WTC11 (cell line): ENCODE measurements around the gene PXMP2.

Source experiments
- ATF1 ChIP-seq: sonication (generic); formaldehyde crosslinking; IDR thresholded peaks from 2 replicates; pipeline ENCODE4 v1.8.1; 2023; ENCODE audit warnings: mild to moderate bottlenecking, moderate library complexity, missing genetic modification reagents
- CREB1 ChIP-seq: sonication (generic); formaldehyde crosslinking; IDR thresholded peaks from 2 replicates; pipeline ENCODE4 v1.8.0; 2023; ENCODE audit warnings: mild to moderate bottlenecking, missing genetic modification reagents
- CTCF ChIP-seq: fragments of 200-600 bp; IDR thresholded peaks from 2 replicates; pipeline ENCODE4 v1.8.0; 2022; ENCODE audit warnings: antibody characterized with exemption
- E2F4 ChIP-seq: sonication (generic); formaldehyde crosslinking; IDR thresholded peaks from 2 replicates; pipeline ENCODE4 v1.8.1; 2022; ENCODE audit warnings: low read depth, mild to moderate bottlenecking, moderate library complexity, missing genetic modification reagents, borderline replicate concordance
- FOXP1 ChIP-seq: sonication (generic); formaldehyde crosslinking; IDR thresholded peaks from 2 replicates; pipeline ENCODE4 v1.8.0; 2022; ENCODE audit warnings: missing genetic modification reagents, mild to moderate bottlenecking, moderate library complexity, borderline replicate concordance
- NR1H2 ChIP-seq: sonication (generic); formaldehyde crosslinking; IDR thresholded peaks from 2 replicates; pipeline ENCODE4 v1.9.0; 2021; ENCODE audit warnings: mild to moderate bottlenecking, moderate library complexity, missing genetic modification reagents
- NR3C1 ChIP-seq: sonication (generic); formaldehyde crosslinking; conservative IDR thresholded peaks from 2 replicates; pipeline ENCODE4 v1.8.1; 2023; ENCODE audit warnings: low read depth, mild to moderate bottlenecking, missing genetic modification reagents
- ZNF138 ChIP-seq: sonication (generic); formaldehyde crosslinking; conservative IDR thresholded peaks from 2 replicates; pipeline ENCODE4 v1.8.1; 2022; ENCODE audit warnings: mild to moderate bottlenecking, moderate library complexity, missing genetic modification reagents

- no peak for TF ChIP-seq E2F4
- no peak for TF ChIP-seq NR3C1 (CRISPR knock-in tag)
- TF ChIP-seq FOXP1 (CRISPR knock-in tag): no peak
- no peak for TF ChIP-seq CTCF
- no peak for TF ChIP-seq ATF1
- TF ChIP-seq ZNF138 (CRISPR knock-in tag): no peak
- no peak for TF ChIP-seq NR1H2 (CRISPR knock-in tag)
- TF ChIP-seq CREB1 (CRISPR knock-in tag): no peak
These were observed 40.5 kb upstream of the PXMP2 start for GRCh38 chr12:132646850-132647249.
